ENCODE results near the gene MTERF4.

MTERF4 gene

GRCh38 chr2:241068942-241069810 lies 32.9 kb downstream of the MTERF4 start:
- DNase-seq, result no peak

GRCh38 chr2:241068136-241068941 lies 33.7 kb downstream of the MTERF4 start:
- no peak for DNase-seq

GRCh38 chr2:241067501-241068135 lies 34.5 kb downstream of the MTERF4 start:
- DNase-seq, result no peak

GRCh38 chr2:241066893-241067341 lies 35.2 kb downstream of the MTERF4 start:
- no peak for DNase-seq

- no peak for DNase-seq
Observed at GRCh38 chr2:241066171-241066892, 35.8 kb downstream of the MTERF4 start.

GRCh38 chr2:241065355-241065803 lies 36.7 kb downstream of the MTERF4 start:
- DNase-seq, result no peak

GRCh38 chr2:241064802-241065354 lies 37.2 kb downstream of the MTERF4 start:
- DNase-seq, result no peak

- DNase-seq, result no peak
Observed at GRCh38 chr2:241064008-241064801, 37.9 kb downstream of the MTERF4 start.

- no peak for DNase-seq
Observed at GRCh38 chr2:241063587-241063986, 38.5 kb downstream of the MTERF4 start.

GRCh38 chr2:241063093-241063551 lies 39.0 kb downstream of the MTERF4 start:
- no peak for DNase-seq

GRCh38 chr2:241062389-241063092 lies 39.5 kb downstream of the MTERF4 start:
- no peak for DNase-seq

GRCh38 chr2:241061275-241061674 lies 40.8 kb downstream of the MTERF4 start:
- peak; percentile 4 for DNase-seq

GRCh38 chr2:241053576-241054251 lies 48.4 kb downstream of the MTERF4 start:
- no peak for DNase-seq

- DNase-seq, result no peak
Observed at GRCh38 chr2:241052677-241053360, 49.3 kb downstream of the MTERF4 start.

- DNase-seq, result no peak
Observed at GRCh38 chr2:241051578-241052487, 50.3 kb downstream of the MTERF4 start.

- DNase-seq, result no peak
Observed at GRCh38 chr2:241050624-241051577, 51.2 kb downstream of the MTERF4 start.
